Sigmoid colon (tissue), 7 donors: Measurements from ENCODE around the gene SLC13A3. TPM values are rescaled to one million over a fixed set of nuclear protein-coding genes. Genes with fewer than 3 reads are reported as not detected.

ENCODE experiments used
- DNase-seq: peaks from one replicate; pipeline ENCODE4 v3.0.0-alpha.2; 2019
- H3K27ac ChIP-seq, 4 donors: fragments of 200-600 bp; sonication (generic); one replicate each; pipeline ENCODE4 v1.5.1; 2016 to 2019; ENCODE audit warnings: mild to moderate bottlenecking in 1 of 4
- H3K27me3 ChIP-seq, 3 donors: fragments of 200-600 bp; sonication (generic); one replicate each; pipeline ENCODE4 v1.5.1; 2019; ENCODE audit warnings: mild to moderate bottlenecking in 1 of 3
- H3K36me3 ChIP-seq, 4 donors: fragments of 200-600 bp; sonication (generic); one replicate each; pipeline ENCODE4 v1.5.1; 2016 to 2019
- H3K4me1 ChIP-seq, 4 donors: fragments of 200-600 bp; sonication (generic); one replicate each; pipeline ENCODE4 v1.5.1; 2017 to 2019
- H3K4me3 ChIP-seq, 4 donors: fragments of 200-600 bp; sonication (generic); one replicate each; pipeline ENCODE4 v1.5.1; 2017 to 2019; ENCODE audit warnings: mild to moderate bottlenecking in 2 of 4, moderate library complexity in 1 of 4
- H3K9me3 ChIP-seq, 4 donors: fragments of 200-600 bp in 3 of 4; sonication (generic) in 3 of 4; one replicate each; pipeline versions ENCODE4 v1.5.1 to v1.6.1; 2013 to 2019
- EP300 ChIP-seq, 4 donors: sonication (generic); formaldehyde crosslinking; IDR thresholded peaks; one replicate each; pipeline ENCODE4 v1.6.1; 2017; ENCODE audit warnings: antibody characterized with exemption in 4 of 4
- POLR2A ChIP-seq, 2 donors: fragments of 450-650 bp; IDR thresholded peaks; one replicate each; pipeline ENCODE4 v1.6.1; 2016; ENCODE audit warnings: antibody characterized with exemption in 2 of 2, mild to moderate bottlenecking in 2 of 2, moderate library complexity in 2 of 2
- POLR2AphosphoS5 ChIP-seq, 4 donors: sonication (generic); formaldehyde crosslinking; IDR thresholded peaks; one replicate each; pipeline ENCODE4 v1.6.1; 2017; ENCODE audit warnings: antibody characterized with exemption in 4 of 4
- WGBS, 2 donors: extraction: QIAGEN DNeasy Blood & Tissue Kit; methylation state at CpG; one replicate each; pipeline ENCODE4 v1.1.7; 2013; 5-methylcytosine and 5-hydroxymethylcytosine counted together
- intact Hi-C: fragments of 100-400 bp; cut with DNase I; formaldehyde crosslinking; loops from one replicate; pipeline ENCODE4 v1.15.1; 2023
- polyA plus RNA-seq, 3 donors: library from polyadenylated mRNA; stranded (reverse); fragments of 200-250 nt; gene quantifications; one replicate each; pipeline ENCODE4 v1.2.3, GENCODE V29; 2013
- total RNA-seq, 4 donors: library from RNA; depleted of rRNA; stranded (reverse); fragments of >200 nt; gene quantifications; one replicate each; pipeline ENCODE4 v1.1.0, GENCODE V29; 2016
- TF ChIP-seq, protein P1 (sequence below), 4 experiments: fragments of 450-650 bp in 3 of 4; fragments of 200-600 bp in 1 of 4; IDR thresholded peaks; one replicate each; pipeline ENCODE4 v1.5.1; 2016 to 2019; ENCODE audit warnings: antibody characterized with exemption in 4 of 4, mild to moderate bottlenecking in 3 of 4, moderate library complexity in 2 of 4
- donor health status: healthy with polysubstance abuse.
- donor health status: Bipolar disorder and iron deficiency.
- donor health status: healthy.

The SLC13A3 gene
- total and polyA plus RNA-seq, 7 donors, result 0.48 to 4.2 (median 1.1) TPM; not detected in 2

- Histone ChIP-seq H3K9me3 (no peaks in the 10 kb centered on the region), H3K27me3 (peaks cover 0 to 27% (median 0%) of the 10 kb centered on the region in 3 donors), H3K4me1 (no peaks in the 10 kb centered on the region), H3K4me3 (no peak overlapping the region), H3K36me3 (no peaks in the 10 kb centered on the region), H3K27ac (no peak overlapping the region)
- intact Hi-C loops, result no loop called here
- no peak for TF ChIP-seq EP300 (IDR thresholded peaks at IDR 0.05)
- TF ChIP-seq POLR2AphosphoS5 (IDR thresholded peaks at IDR 0.05), result no peak
- no peak for TF ChIP-seq POLR2A (IDR thresholded peaks at IDR 0.05)
- TF ChIP-seq, protein P1, sequence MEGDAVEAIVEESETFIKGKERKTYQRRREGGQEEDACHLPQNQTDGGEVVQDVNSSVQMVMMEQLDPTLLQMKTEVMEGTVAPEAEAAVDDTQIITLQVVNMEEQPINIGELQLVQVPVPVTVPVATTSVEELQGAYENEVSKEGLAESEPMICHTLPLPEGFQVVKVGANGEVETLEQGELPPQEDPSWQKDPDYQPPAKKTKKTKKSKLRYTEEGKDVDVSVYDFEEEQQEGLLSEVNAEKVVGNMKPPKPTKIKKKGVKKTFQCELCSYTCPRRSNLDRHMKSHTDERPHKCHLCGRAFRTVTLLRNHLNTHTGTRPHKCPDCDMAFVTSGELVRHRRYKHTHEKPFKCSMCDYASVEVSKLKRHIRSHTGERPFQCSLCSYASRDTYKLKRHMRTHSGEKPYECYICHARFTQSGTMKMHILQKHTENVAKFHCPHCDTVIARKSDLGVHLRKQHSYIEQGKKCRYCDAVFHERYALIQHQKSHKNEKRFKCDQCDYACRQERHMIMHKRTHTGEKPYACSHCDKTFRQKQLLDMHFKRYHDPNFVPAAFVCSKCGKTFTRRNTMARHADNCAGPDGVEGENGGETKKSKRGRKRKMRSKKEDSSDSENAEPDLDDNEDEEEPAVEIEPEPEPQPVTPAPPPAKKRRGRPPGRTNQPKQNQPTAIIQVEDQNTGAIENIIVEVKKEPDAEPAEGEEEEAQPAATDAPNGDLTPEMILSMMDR (IDR thresholded peaks at IDR 0.05), result no peak
- DNase-seq, result no peak
- 83 to 92% methylated on average over 8 of the region's 8 CpGs for WGBS, 2 donors
Measured at GRCh38 chr20:46657137-46657536, 5.9 kb upstream of the SLC13A3 start.

- H3K27me3 ChIP-seq, result peaks cover 0 to 47% (median 0%) of the 10 kb centered on the region in 3 donors
- DNase-seq, result no peak
- intact Hi-C loops, result no loop called here
Measured at GRCh38 chr20:46652699-46653098, 1.4 kb upstream of the SLC13A3 start.

GRCh38 chr20:46650575-46651090, 626 bp downstream of the SLC13A3 start:
- WGBS, 2 donors, result 74 to 81% methylated on average over 10 of the region's 10 CpGs
- Histone ChIP-seq H3K4me1 (peaks cover 0 to 11% (median 4%) of the 10 kb centered on the region in 4 donors), H3K9me3 (no peaks in the 10 kb centered on the region), H3K27me3 (peaks cover 0 to 47% (median 0%) of the 10 kb centered on the region in 3 donors), H3K4me3 (peak overlapping the region in 2 of 4 donors; percentile 11 to 19), H3K36me3 (no peaks in the 10 kb centered on the region), H3K27ac (no peak overlapping the region)
- DNase-seq, result no peak
- intact Hi-C loops, result no loop called here
- TF ChIP-seq, protein P1 (IDR thresholded peaks at IDR 0.05), result no peak
- TF ChIP-seq POLR2A (IDR thresholded peaks at IDR 0.05) (no peak), EP300 (IDR thresholded peaks at IDR 0.05) (no peak), POLR2AphosphoS5 (IDR thresholded peaks at IDR 0.05) (no peak)

More at GRCh38 chr20:46652699-46653098, 1.4 kb upstream of the SLC13A3 start:
- H3K4me3 ChIP-seq, result no peak overlapping the region
- H3K36me3 ChIP-seq, result no peaks in the 10 kb centered on the region
- H3K4me1 ChIP-seq, result peaks cover 0 to 9% (median 3%) of the 10 kb centered on the region in 4 donors
- no peak overlapping the region for H3K27ac ChIP-seq
- TF ChIP-seq POLR2A (IDR thresholded peaks at IDR 0.05) (no peak), POLR2AphosphoS5 (IDR thresholded peaks at IDR 0.05) (no peak), EP300 (IDR thresholded peaks at IDR 0.05) (no peak)
- TF ChIP-seq, protein P1 (IDR thresholded peaks at IDR 0.05), result no peak
- H3K9me3 ChIP-seq, result no peaks in the 10 kb centered on the region

- Histone ChIP-seq H3K4me3 (no peak overlapping the region), H3K27ac (no peak overlapping the region), H3K27me3 (peaks cover 0 to 47% (median 0%) of the 10 kb centered on the region in 3 donors), H3K4me1 (peaks cover 0 to 11% (median 4%) of the 10 kb centered on the region in 4 donors), H3K9me3 (no peaks in the 10 kb centered on the region), H3K36me3 (no peaks in the 10 kb centered on the region)
- no peak for DNase-seq
- TF ChIP-seq EP300 (IDR thresholded peaks at IDR 0.05), result no peak
- TF ChIP-seq, protein P1 (IDR thresholded peaks at IDR 0.05), result no peak
- no peak for TF ChIP-seq POLR2A (IDR thresholded peaks at IDR 0.05)
- no peak for TF ChIP-seq POLR2AphosphoS5 (IDR thresholded peaks at IDR 0.05)
- intact Hi-C loops, result no loop called here
- WGBS, 2 donors, result 77 to 90% methylated on average over 9 of the region's 9 CpGs
Measured at GRCh38 chr20:46649965-46650542, 1.2 kb downstream of the SLC13A3 start.
